ENCODE results near the gene SRF. TPM values are rescaled to one million over a fixed set of nuclear protein-coding genes. Genes with fewer than 3 reads are reported as not detected.
A peak's percentile ranks its signal among the peaks of the same experiment; 100 is the strongest.

SRF gene
- total RNA-seq, 1 donor from 2014 or later, result 42.7 TPM

- Mint-ChIP-seq H3K9me3 (ENCODE audit: low read depth) (no peaks in the 10 kb centered on the region), H3K27me3 (ENCODE audit: low read depth) (peaks cover 3% of the 10 kb centered on the region), H3K4me3 (ENCODE audit: unreplicated experiment) (no peak overlapping the region), H3K27ac (ENCODE audit: unreplicated experiment) (peak overlapping the region; percentile 45), H3K4me1 (ENCODE audit: low read depth) (peaks cover 20% of the 10 kb centered on the region), H3K36me3 (ENCODE audit: low read depth) (peaks cover 6% of the 10 kb centered on the region)
- TF ChIP-seq CTCF (IDR thresholded peaks at IDR 0.05), result no peak
- peak; percentile 60 for DNase-seq (ENCODE audit: low spot score)
These were observed 55.3 kb downstream of the SRF start for GRCh38 chr6:43226192-43226851.

GRCh38 chr6:43228951-43229802 is 58.1 kb downstream of the SRF start, which contains the start of gene DNPH1:
TSS of gene DNPH1 (minus strand) at chr6:43229481. CDS start at chr6:43229456, 25 bp downstream.
- Mint-ChIP-seq H3K36me3 (ENCODE audit: low read depth) (peaks cover 3% of the 10 kb centered on the region), H3K27me3 (ENCODE audit: low read depth) (peaks cover 15% of the 10 kb centered on the region), H3K4me3 (ENCODE audit: unreplicated experiment) (peak within 1 kb of the TSS; percentile 70), H3K4me1 (ENCODE audit: low read depth) (peaks cover 17% of the 10 kb centered on the region), H3K27ac (ENCODE audit: unreplicated experiment) (no peak within 1 kb of the TSS), H3K9me3 (ENCODE audit: low read depth) (no peaks in the 10 kb centered on the region)
- peak; percentile 98 for TF ChIP-seq CTCF (IDR thresholded peaks at IDR 0.05)
- peak; percentile 87 for DNase-seq (ENCODE audit: low spot score)

- Mint-ChIP-seq H3K9me3 (ENCODE audit: low read depth) (no peaks in the 10 kb centered on the region), H3K36me3 (ENCODE audit: low read depth) (no peaks in the 10 kb centered on the region), H3K4me3 (ENCODE audit: unreplicated experiment) (peak overlapping the region; percentile 69), H3K27me3 (ENCODE audit: low read depth) (peaks cover 15% of the 10 kb centered on the region), H3K27ac (ENCODE audit: unreplicated experiment) (no peak overlapping the region), H3K4me1 (ENCODE audit: low read depth) (peaks cover 12% of the 10 kb centered on the region)
- DNase-seq (ENCODE audit: low spot score), result peak; percentile 39
- no peak for TF ChIP-seq CTCF (IDR thresholded peaks at IDR 0.05)
These were observed 58.9 kb downstream of the SRF start for GRCh38 chr6:43229803-43230620.

GRCh38 chr6:43231053-43231452 is 60.0 kb downstream of the SRF start:
- no peaks in the 10 kb centered on the region for H3K36me3 Mint-ChIP-seq (ENCODE audit: low read depth)
- H3K27ac Mint-ChIP-seq (ENCODE audit: unreplicated experiment), result no peak overlapping the region
- no peak for DNase-seq (ENCODE audit: low spot score)
- H3K27me3 Mint-ChIP-seq (ENCODE audit: low read depth), result peaks cover 15% of the 10 kb centered on the region
- H3K4me3 Mint-ChIP-seq (ENCODE audit: unreplicated experiment), result no peak overlapping the region
- no peaks in the 10 kb centered on the region for H3K9me3 Mint-ChIP-seq (ENCODE audit: low read depth)
- H3K4me1 Mint-ChIP-seq (ENCODE audit: low read depth), result peaks cover 12% of the 10 kb centered on the region
- no peak for TF ChIP-seq CTCF (IDR thresholded peaks at IDR 0.05)

Other genes starting within 250 kb of the SRF start
- 41.0 to 57.9 TPM (median 45.5 TPM) in 3 replicates for gene CNPY3, start 241.8 kb upstream of the SRF start, total RNA-seq
- gene GNMT, start 210.5 kb upstream of the SRF start, total RNA-seq, result 0.53 TPM in 1 of 3 replicates, not detected in the others
- 16.0 to 30.5 TPM (median 17.0 TPM) in 3 replicates for gene PEX6, start 192.1 kb upstream of the SRF start, total RNA-seq
- 34.0 to 40.4 TPM (median 39.3 TPM) in 3 replicates for gene PPP2R5D, start 186.7 kb upstream of the SRF start, total RNA-seq
- gene MEA1, start 157.3 kb upstream of the SRF start, total RNA-seq, result 71.1 to 86.2 TPM (median 71.6 TPM) in 3 replicates
- gene KLHDC3, start 157.0 kb upstream of the SRF start, total RNA-seq, result 66.3 to 96.9 TPM (median 90.3 TPM) in 3 replicates
- 58.6 to 75.2 TPM (median 63.2 TPM) in 3 replicates for gene RRP36, start 149.6 kb upstream of the SRF start, total RNA-seq
- gene CUL7, start 117.4 kb upstream of the SRF start, total RNA-seq, result 53.6 to 64.8 TPM (median 54.3 TPM) in 3 replicates
- gene MRPL2, start 111.8 kb upstream of the SRF start, total RNA-seq, result 42.6 to 46.6 TPM (median 42.9 TPM) in 3 replicates
- 30.0 to 37.0 TPM (median 32.3 TPM) in 3 replicates for gene KLC4, start 111.6 kb upstream of the SRF start, total RNA-seq
- 282 to 293 TPM (median 288 TPM) in 3 replicates for gene PTK7, start 95.0 kb upstream of the SRF start, total RNA-seq
- gene CUL9, start 10.9 kb downstream of the SRF start, total RNA-seq, result 17.5 to 36.6 TPM (median 19.8 TPM) in 3 replicates
- gene DNPH1, start 58.2 kb downstream of the SRF start, total RNA-seq, result 22.8 to 34.1 TPM (median 24.5 TPM) in 3 replicates
- gene TTBK1, start 72.2 kb downstream of the SRF start, total RNA-seq, result 0.07 TPM in 1 of 3 replicates, not detected in the others
- not detected in 3 replicates for gene SLC22A7, start 127.0 kb downstream of the SRF start, total RNA-seq
- 0.47 to 0.94 TPM (median 0.72 TPM) in 3 replicates for gene CRIP3, start 137.6 kb downstream of the SRF start, total RNA-seq
- gene ZNF318, start 198.4 kb downstream of the SRF start, total RNA-seq, result 18.7 to 23.6 TPM (median 19.8 TPM) in 3 replicates